ENCODE results near the gene TMEM40.
"Not testable (repeated sequence)": the region's sequence is repeated elsewhere in the genome, so short reads cannot be mapped to it uniquely, and the experiment has no call there.

TMEM40 gene

GRCh38 chr3:12752102-12752501, 7.0 kb downstream of the TMEM40 start:
- in situ Hi-C loops (cut with HindIII; ENCODE audit: low sequenced_read_pairs): no loop called here

DNA sequence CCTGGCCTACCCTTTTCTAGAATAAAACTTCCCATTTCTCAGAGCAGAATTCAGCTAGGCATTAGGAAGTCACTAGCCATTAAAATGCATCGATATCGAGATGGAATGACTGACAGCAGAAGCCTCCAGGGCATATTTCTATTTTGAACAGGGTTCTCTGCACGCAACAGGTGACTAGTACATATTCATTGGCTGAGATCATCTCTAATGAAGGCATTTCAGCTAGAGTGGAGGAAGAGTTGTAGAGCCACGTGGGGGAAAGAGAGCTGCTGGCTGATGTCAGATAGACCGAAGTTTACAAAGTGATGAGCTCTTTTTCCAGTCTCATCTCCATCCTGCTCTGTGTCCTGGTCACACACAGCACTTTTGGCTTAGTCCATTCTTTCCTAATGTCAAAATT, 7.5 kb downstream of the TMEM40 start:
- in situ Hi-C loops (cut with HindIII; ENCODE audit: low sequenced_read_pairs): no loop called here

- in situ Hi-C loops (cut with HindIII; ENCODE audit: low sequenced_read_pairs): no loop called here
Observed at GRCh38 chr3:12750658-12751071, 8.4 kb downstream of the TMEM40 start.

- in situ Hi-C loops (cut with HindIII; ENCODE audit: low sequenced_read_pairs): no loop called here
Observed at GRCh38 chr3:12750223-12750622, 8.8 kb downstream of the TMEM40 start.

DNA sequence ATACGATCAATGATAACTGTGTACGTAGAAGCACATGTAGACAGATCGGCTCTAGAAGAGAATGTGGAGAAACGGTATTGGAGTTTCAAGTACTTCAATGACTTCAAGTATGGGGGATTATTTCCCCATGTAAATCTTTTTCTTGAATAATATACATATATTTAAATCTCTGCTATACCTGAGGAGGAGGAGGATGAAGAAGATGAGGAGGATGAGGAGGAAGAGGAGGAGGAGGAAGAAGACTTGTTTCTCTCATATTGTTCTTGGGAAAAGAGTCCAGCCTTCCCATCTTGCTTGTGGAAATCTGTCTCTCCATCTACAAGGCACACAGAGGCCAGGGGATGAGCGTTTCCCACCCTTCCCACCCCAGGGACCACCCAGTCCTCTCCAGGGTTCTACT, 10.6 kb downstream of the TMEM40 start:
- in situ Hi-C loops (cut with HindIII; ENCODE audit: low sequenced_read_pairs): no loop called here

- in situ Hi-C loops (cut with HindIII; ENCODE audit: low sequenced_read_pairs): no loop called here
Observed at GRCh38 chr3:12746419-12746818, 12.6 kb downstream of the TMEM40 start.

DNA sequence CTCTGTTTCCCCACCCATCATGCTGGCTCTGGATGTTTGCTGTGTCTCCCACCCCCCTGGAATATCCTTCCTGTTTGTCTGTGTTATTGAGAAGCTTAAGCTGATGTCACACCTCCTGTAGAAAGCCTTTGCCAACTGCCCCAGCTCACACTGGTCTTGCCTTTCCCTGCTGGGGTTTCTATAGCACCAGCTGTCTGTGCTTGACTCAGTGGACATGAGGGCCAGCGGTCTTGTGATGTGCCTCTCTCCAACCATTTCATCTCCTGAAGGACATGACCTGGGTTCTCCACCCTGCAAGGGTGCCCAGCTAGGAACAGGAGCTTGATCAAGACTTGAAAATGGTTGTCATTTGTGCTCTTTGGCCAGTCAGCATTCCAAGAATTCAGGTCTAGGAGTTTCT, 14.7 kb downstream of the TMEM40 start:
- in situ Hi-C loops (cut with HindIII; ENCODE audit: low sequenced_read_pairs): loop anchor here (5.0 kb wide), 1 partner anchor 73 kb away; no protein-coding TSS in a partner anchor

GRCh38 chr3:12743583-12743982, 15.5 kb downstream of the TMEM40 start:
- in situ Hi-C loops (cut with HindIII; ENCODE audit: low sequenced_read_pairs): loop anchor here (5.0 kb wide), 1 partner anchor 74 kb away; no protein-coding TSS in a partner anchor

DNA sequence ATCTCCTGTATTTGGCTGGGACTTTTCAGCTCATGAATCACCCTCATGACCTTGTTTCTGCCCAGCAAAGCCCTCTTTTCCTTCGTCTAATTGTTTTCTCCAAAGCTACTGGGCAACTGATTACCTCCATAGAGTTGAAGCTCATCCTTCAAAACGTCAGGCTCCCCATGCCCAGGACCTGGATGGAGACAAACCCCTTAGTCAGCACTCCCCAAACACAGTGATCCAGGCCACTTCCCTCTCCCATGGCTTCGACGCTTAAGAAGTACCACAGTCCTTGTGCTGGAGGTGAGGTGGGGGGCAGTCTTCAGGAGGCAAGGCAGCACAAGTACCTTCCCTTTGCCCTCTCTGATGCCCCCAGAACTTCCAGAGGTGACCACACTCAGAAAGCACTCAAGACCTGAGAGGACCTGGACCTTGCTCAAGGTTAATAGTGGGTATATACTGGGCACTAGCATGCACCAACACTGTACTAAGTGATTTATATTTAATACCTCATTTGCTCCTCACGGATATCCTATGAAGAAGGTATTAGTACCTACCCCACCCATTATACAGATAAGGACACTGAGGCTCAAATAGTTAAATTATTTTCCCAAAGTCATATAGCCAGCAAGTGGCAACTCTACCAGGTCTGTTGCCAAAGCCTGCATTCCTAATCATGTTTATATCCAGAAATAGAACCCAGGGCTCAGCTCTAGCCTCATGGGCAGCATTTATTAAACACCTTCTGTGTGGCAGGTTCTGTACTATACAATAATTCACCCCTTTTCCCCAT, 16.5 kb downstream of the TMEM40 start:
- in situ Hi-C loops (cut with HindIII; ENCODE audit: low sequenced_read_pairs): loop anchor here (5.0 kb wide), 1 partner anchor 75 kb away; no protein-coding TSS in a partner anchor

- in situ Hi-C loops (cut with HindIII; ENCODE audit: low sequenced_read_pairs): loop anchor here (5.0 kb wide), 1 partner anchor 76 kb away; no protein-coding TSS in a partner anchor
Observed at GRCh38 chr3:12741209-12741608, 17.9 kb downstream of the TMEM40 start.

- in situ Hi-C loops (cut with HindIII; ENCODE audit: low sequenced_read_pairs): no loop called here
Observed at GRCh38 chr3:12737833-12738232, 21.2 kb downstream of the TMEM40 start.

GRCh38 chr3:12737319-12737718, 21.7 kb downstream of the TMEM40 start:
- in situ Hi-C loops (cut with HindIII; ENCODE audit: low sequenced_read_pairs): no loop called here

DNA sequence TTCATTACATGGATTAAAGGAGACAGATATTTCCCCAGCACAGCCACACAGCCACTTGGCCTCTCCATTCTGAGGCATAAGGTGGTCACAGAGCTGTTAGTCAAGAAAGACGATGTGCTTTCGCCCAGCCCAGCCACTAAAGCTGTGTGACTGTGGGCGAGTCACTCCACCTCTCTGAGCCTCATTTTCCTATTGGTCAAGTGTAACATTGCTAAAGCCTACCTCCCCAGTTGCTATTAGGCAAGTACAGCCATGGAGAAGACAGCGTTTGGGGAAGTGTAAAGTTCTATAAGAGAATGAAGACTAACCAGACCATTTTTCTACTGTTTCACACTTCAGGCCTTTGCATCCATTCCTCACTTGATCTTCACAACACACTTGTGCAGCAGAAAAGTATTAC, 24.1 kb downstream of the TMEM40 start:
- in situ Hi-C loops (cut with HindIII; ENCODE audit: low sequenced_read_pairs): no loop called here

GRCh38 chr3:12733566-12733965, 25.5 kb downstream of the TMEM40 start:
- in situ Hi-C loops (cut with HindIII; ENCODE audit: low sequenced_read_pairs): no loop called here

GRCh38 chr3:12730506-12731242, 28.4 kb downstream of the TMEM40 start:
- in situ Hi-C loops (cut with HindIII; ENCODE audit: low sequenced_read_pairs): no loop called here

GRCh38 chr3:12729051-12729651, 29.9 kb downstream of the TMEM40 start:
- in situ Hi-C loops (cut with HindIII; ENCODE audit: low sequenced_read_pairs): no loop called here

DNA sequence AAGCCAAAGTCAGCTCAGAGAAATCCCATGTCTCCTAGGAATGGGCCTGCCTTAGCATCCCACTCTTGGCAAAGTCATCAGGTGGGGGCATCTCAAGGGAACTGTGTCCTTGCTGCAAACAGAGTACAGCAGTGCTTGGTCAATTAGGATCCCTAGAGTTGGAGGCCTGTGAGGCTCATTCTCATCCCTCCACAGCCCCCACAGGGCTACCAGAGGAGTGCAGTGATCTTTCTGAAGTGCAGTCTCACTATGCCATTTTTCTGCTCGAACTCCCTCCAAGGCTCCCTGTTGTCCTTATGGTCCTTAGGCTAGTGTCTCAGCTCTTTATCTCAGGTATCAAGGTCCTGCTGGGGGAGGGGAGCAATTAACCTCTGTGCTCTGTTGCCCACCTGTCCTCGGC, 31.1 kb downstream of the TMEM40 start:
- in situ Hi-C loops (cut with HindIII; ENCODE audit: low sequenced_read_pairs): no loop called here

GRCh38 chr3:12727481-12727880, 31.6 kb downstream of the TMEM40 start:
- in situ Hi-C loops (cut with HindIII; ENCODE audit: low sequenced_read_pairs): no loop called here

- in situ Hi-C loops (cut with HindIII; ENCODE audit: low sequenced_read_pairs): no loop called here
Observed at GRCh38 chr3:12725436-12725835, 33.6 kb downstream of the TMEM40 start.

- in situ Hi-C loops (cut with HindIII; ENCODE audit: low sequenced_read_pairs): no loop called here
Observed at GRCh38 chr3:12724794-12725193, 34.3 kb downstream of the TMEM40 start.

DNA sequence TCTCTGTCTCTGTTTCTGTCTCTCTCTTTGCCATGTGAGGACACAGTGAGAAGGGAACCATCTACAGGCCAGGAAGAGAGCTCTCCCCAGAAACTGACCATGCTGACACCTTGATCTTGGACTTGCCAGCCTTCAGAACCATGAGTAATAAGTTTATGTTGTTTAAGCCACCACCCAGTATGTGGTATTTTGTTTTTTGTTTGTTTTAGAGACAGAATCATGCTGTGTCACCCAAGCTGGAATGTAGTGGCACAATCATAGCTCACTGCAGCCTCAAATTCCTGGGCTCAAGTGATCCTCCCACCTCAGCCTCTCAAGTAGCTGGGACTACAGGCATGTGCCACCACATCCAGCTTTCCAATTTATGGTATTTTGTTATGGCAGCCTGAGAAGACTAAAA, 35.7 kb downstream of the TMEM40 start:
- in situ Hi-C loops (cut with HindIII; ENCODE audit: low sequenced_read_pairs): not testable (repeated sequence)

DNA sequence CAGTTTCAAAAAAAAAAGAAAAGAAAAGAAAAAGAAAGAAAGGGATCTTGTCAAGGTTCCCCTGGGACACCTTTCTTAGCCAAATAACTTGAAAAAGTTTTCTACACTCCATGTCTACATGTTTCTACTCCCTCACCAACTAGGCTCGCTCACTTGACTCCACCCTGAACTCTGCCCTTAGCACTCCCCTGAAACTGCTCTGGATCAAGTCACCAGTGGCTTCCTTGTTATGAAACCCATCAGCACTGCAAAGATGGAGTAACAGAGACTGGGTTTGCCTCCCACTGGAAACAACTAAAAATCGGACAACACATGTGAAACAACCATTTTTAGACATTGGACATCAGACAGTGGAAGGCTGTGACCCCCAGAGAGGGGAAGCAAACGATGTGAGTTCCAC, 36.8 kb downstream of the TMEM40 start:
- in situ Hi-C loops (cut with HindIII; ENCODE audit: low sequenced_read_pairs): no loop called here

Measured in endothelial cell of hepatic sinusoid (primary cell).